ENCODE measurements around the gene ERVH48-1.
"Not testable (repeated sequence)": the region's sequence is repeated elsewhere in the genome, so short reads cannot be mapped to it uniquely, and the experiment has no call there.

- not testable (repeated sequence) for TF ChIP-seq CHD2 (IDR thresholded peaks at IDR 0.05; ENCODE audit: low read length); CTCF (IDR thresholded peaks at IDR 0.05; ENCODE audit: control extremely low read depth in 1 of 3, insufficient read depth in 1 of 3, low read depth in 1 of 3, low read length in 3 of 3); NRF1 (IDR thresholded peaks at IDR 0.05; ENCODE audit: low read depth, low read length); FOSL1 (IDR thresholded peaks at IDR 0.05; ENCODE audit: insufficient read depth, low read depth, low read length); TCF12 (IDR thresholded peaks at IDR 0.05; ENCODE audit: low read depth, low read length); GTF2F1 (IDR thresholded peaks at IDR 0.05; ENCODE audit: borderline replicate concordance, low read depth, low read length); GABPA (IDR thresholded peaks at IDR 0.05; ENCODE audit: borderline replicate concordance, insufficient read depth, low read length); CEBPB (IDR thresholded peaks at IDR 0.05; ENCODE audit: low read depth, low read length); HDAC6 (IDR thresholded peaks at IDR 0.05; ENCODE audit: low read depth, low read length); POLR2A (IDR thresholded peaks at IDR 0.05; ENCODE audit: control extremely low read depth in 1 of 2, low read depth in 2 of 2, low read length in 2 of 2); SRF (IDR thresholded peaks at IDR 0.05; ENCODE audit: low read depth, low read length); EGR1 (IDR thresholded peaks at IDR 0.05; ENCODE audit: borderline replicate concordance, low read depth, low read length)
- TF ChIP-seq, protein P1, sequence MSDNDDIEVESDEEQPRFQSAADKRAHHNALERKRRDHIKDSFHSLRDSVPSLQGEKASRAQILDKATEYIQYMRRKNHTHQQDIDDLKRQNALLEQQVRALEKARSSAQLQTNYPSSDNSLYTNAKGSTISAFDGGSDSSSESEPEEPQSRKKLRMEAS (IDR thresholded peaks at IDR 0.05): not testable (repeated sequence)
These were observed 10.9 kb upstream of the ERVH48-1 start for GRCh38 chr21:42936360-42936759.
